HepG2 (cell line): ENCODE results near the gene PLEKHD1. TPM values are rescaled to one million over a fixed set of nuclear protein-coding genes. Genes with fewer than 3 reads are reported as not detected.
A peak's percentile ranks its signal among the peaks of the same experiment; 100 is the strongest.

ENCODE experiments used
- ATAC-seq: fragments of 200-7000 bp; cut with Tn5 transposase; 3 replicates; pipeline ENCODE4 v1.9.1; 2020; ENCODE audit warnings: mild to moderate bottlenecking, moderate library complexity
- BruUV-seq: library from RNA; stranded (reverse); fragments of 400-500 nt; replicated peaks from 2 replicates; lab custom pipeline; 2021; lab: Mats Ljungman, UMichigan
- CTCF ChIA-PET: fragments of 300-600 bp; formaldehyde crosslinking; extraction: SDS; loops from one replicate; lab custom pipeline; 2021; ENCODE audit warnings: low total read pairs, inconsistent platforms, low intra/inter-chr PET ratio; lab: Yijun Ruan, JAX
- POLR2A ChIA-PET: fragments of 350-600 bp; sonication (Branson Sonifier 250); formaldehyde crosslinking; loops from one replicate; lab custom pipeline; 2020; ENCODE audit warnings: antibody characterized with exemption, inconsistent platforms; lab: Yijun Ruan, JAX
- DNase-seq: peaks from one replicate; pipeline ENCODE4 v3.0.0-alpha.2; 2015; ENCODE audit warnings: low spot score
- FAIRE-seq: peaks from 3 replicates; lab custom pipeline; 2011; peaks lifted over from hg19 to GRCh38; lab: Jason Lieb, UNC
- H2AFZ ChIP-seq: one replicate; pipeline ENCODE4 v1.6.1; 2011; ENCODE audit warnings: low read length, inconsistent platforms
- H3K27ac ChIP-seq: fragments of 300-600 bp; 3 replicates; pipeline ENCODE4 v1.8.0; 2011; ENCODE audit warnings: mixed run types, mild to moderate bottlenecking, mixed read lengths, low read length, inconsistent platforms; ENCODE audit not compliant: insufficient read depth; ENCODE audit errors: extremely low read length
- H3K27me3 ChIP-seq, 2 experiments: fragments of 200-600 bp in 1 of 2; 2 replicates in 1 of 2; 3 replicates in 1 of 2; pipeline versions ENCODE4 v1.6.0 to v1.8.0; 2011; ENCODE audit warnings: low read length in 2 of 2, mild to moderate bottlenecking in 2 of 2, moderate library complexity in 2 of 2, inconsistent platforms in 1 of 2; ENCODE audit not compliant: insufficient read depth in 2 of 2, control insufficient read depth in 1 of 2
- H3K36me3 ChIP-seq, 2 experiments: fragments of 200-600 bp in 1 of 2; replicated peaks in 1 of 2; 2 replicates in 1 of 2; 3 replicates in 1 of 2; pipeline versions ENCODE4 v1.5.1 to v1.8.0; 2011; ENCODE audit warnings: low read length in 2 of 2, inconsistent platforms in 1 of 2; ENCODE audit not compliant: insufficient read depth in 2 of 2, control insufficient read depth in 1 of 2
- H3K4me1 ChIP-seq: 2 replicates; pipeline ENCODE4 v1.5.1; 2012; ENCODE audit warnings: low read length, inconsistent platforms; ENCODE audit not compliant: insufficient read depth
- H3K4me2 ChIP-seq: 2 replicates; pipeline ENCODE4 v1.6.0; 2011; ENCODE audit warnings: low read depth, low read length, inconsistent platforms
- H3K4me3 ChIP-seq, 3 experiments: fragments of 200-600 bp in 1 of 3; sonication (generic), shearing (Covaris generic) in 1 of 3; replicated peaks in 1 of 3; 2 replicates each; pipeline ENCODE4 v1.5.1; 2011 to 2016; ENCODE audit warnings: low read length in 3 of 3, inconsistent platforms in 2 of 3, low read depth in 2 of 3, mild to moderate bottlenecking in 2 of 3, control low read depth in 1 of 3, mixed read lengths in 1 of 3; ENCODE audit not compliant: insufficient read depth in 1 of 3
- H3K79me2 ChIP-seq: one replicate; pipeline ENCODE4 v1.6.1; 2011; ENCODE audit warnings: low read length, inconsistent platforms; ENCODE audit not compliant: insufficient read depth
- H3K9ac ChIP-seq: 2 replicates; pipeline ENCODE4 v1.6.0; 2011; ENCODE audit warnings: mild to moderate bottlenecking, low read depth, low read length, inconsistent platforms; ENCODE audit not compliant: insufficient read depth
- H3K9me3 ChIP-seq: 2 replicates; pipeline ENCODE4 v1.5.1; 2012; ENCODE audit warnings: mild to moderate bottlenecking, low read length
- H4K20me1 ChIP-seq: 2 replicates; pipeline ENCODE4 v1.6.0; 2011; ENCODE audit warnings: inconsistent platforms, mild to moderate bottlenecking, low read length, moderate library complexity; ENCODE audit not compliant: insufficient read depth
- EED ChIP-seq: sonication (generic); formaldehyde crosslinking; IDR thresholded peaks from 2 replicates; pipeline ENCODE4 v1.5.0; 2020; ENCODE audit warnings: mild to moderate bottlenecking, missing genetic modification reagents
- FOXM1 ChIP-seq: sonication (generic); formaldehyde crosslinking; IDR thresholded peaks from 2 replicates; pipeline ENCODE4 v1.5.0; 2020; ENCODE audit warnings: missing genetic modification reagents
- HDAC1 ChIP-seq: sonication (generic); formaldehyde crosslinking; IDR thresholded peaks from 2 replicates; pipeline ENCODE4 v1.5.1; 2020; ENCODE audit warnings: mild to moderate bottlenecking, missing genetic modification reagents
- NFKB2 ChIP-seq: sonication (generic); formaldehyde crosslinking; IDR thresholded peaks from 2 replicates; pipeline ENCODE4 v1.4.0; 2020; ENCODE audit warnings: missing genetic modification reagents, borderline replicate concordance
- PHF20 ChIP-seq: sonication (generic); formaldehyde crosslinking; IDR thresholded peaks from 2 replicates; pipeline ENCODE4 v1.5.0; 2020; ENCODE audit warnings: mild to moderate bottlenecking, missing genetic modification reagents
- PLRG1 ChIP-seq: fragments of 450-650 bp; conservative IDR thresholded peaks from 2 replicates; pipeline ENCODE4 v1.6.1; 2016
- PRDM15 ChIP-seq: sonication (generic); formaldehyde crosslinking; IDR thresholded peaks from 2 replicates; pipeline ENCODE4 v1.4.0; 2020; ENCODE audit warnings: missing genetic modification reagents
- SMAD3 ChIP-seq: sonication (generic); formaldehyde crosslinking; IDR thresholded peaks from 2 replicates; pipeline ENCODE4 v1.4.0; 2020; ENCODE audit warnings: missing genetic modification reagents
- ZNF331 ChIP-seq: sonication (generic); formaldehyde crosslinking; IDR thresholded peaks from 2 replicates; pipeline ENCODE4 v1.4.0; 2020; ENCODE audit warnings: missing genetic modification reagents
- ZNF530 ChIP-seq: sonication (generic); formaldehyde crosslinking; IDR thresholded peaks from 2 replicates; pipeline ENCODE4 v1.5.0; 2020; ENCODE audit warnings: low read depth, mild to moderate bottlenecking, missing genetic modification reagents
- ZNF562 ChIP-seq: sonication (generic); formaldehyde crosslinking; IDR thresholded peaks from 2 replicates; pipeline ENCODE4 v1.8.0; 2022; ENCODE audit warnings: missing genetic modification reagents, borderline replicate concordance
- ZNF850 ChIP-seq: sonication (generic); formaldehyde crosslinking; conservative IDR thresholded peaks from 2 replicates; pipeline ENCODE4 v1.9.0; 2021; ENCODE audit warnings: mild to moderate bottlenecking, missing genetic modification reagents
- WGBS: methylation state at CpG from one replicate; pipeline ENCODE4 v1.1.6; 2017; ENCODE audit warnings: low lambda C conversion rate; 5-methylcytosine and 5-hydroxymethylcytosine counted together
- in situ Hi-C: cut with HindIII; loops from 2 replicates; pipeline ENCODE4 v1.10.0; 2017; ENCODE audit warnings: low pct_unique_long_range_greater_than_20kb; ENCODE audit not compliant: extremely low pct_ligation_motif_present
- intact Hi-C: fragments of 100-400 bp; cut with micrococcal nuclease; formaldehyde crosslinking; loops from one replicate; pipeline ENCODE4 v1.10.0; 2022; ENCODE audit not compliant: unreplicated experiment
- polyA plus RNA-seq, 8 experiments: library from polyadenylated mRNA; depleted of rRNA in 3 of 8; stranded (reverse) in 7 of 8; unstranded in 1 of 8; fragments of >200 nt; fragmentation: Illumina TruSeq in 4 of 8; extraction: Trizol in 4 of 8; gene quantifications; 2 replicates each; pipeline versions ENCODE4 v1.2.1 to v1.2.3, GENCODE V29; 2011 to 2016; ENCODE audit warnings: low read depth in 4 of 8, missing spikeins in 1 of 8, mixed read lengths in 1 of 8; ENCODE audit not compliant: insufficient read depth in 1 of 8
- total RNA-seq, 5 experiments: library from RNA; depleted of rRNA; stranded (reverse); fragments of >200 nt; fragmentation: Illumina TruSeq; extraction: Trizol; gene quantifications; 2 replicates each; pipeline ENCODE4 v1.2.3, GENCODE V29; 2016; ENCODE audit warnings: low read depth in 1 of 5
- TF ChIP-seq, protein P1 (sequence below), 2 experiments: IDR thresholded peaks; 2 replicates each; pipeline ENCODE4 v1.6.1; 2011 to 2012; ENCODE audit warnings: low read length in 2 of 2, borderline replicate concordance in 1 of 2, low read depth in 1 of 2, mild to moderate bottlenecking in 1 of 2, moderate library complexity in 1 of 2
- TF ChIP-seq, protein P2 (sequence below): sonication (generic); formaldehyde crosslinking; IDR thresholded peaks from 2 replicates; pipeline ENCODE4 v1.4.0; 2020; ENCODE audit warnings: missing genetic modification reagents, mild to moderate bottlenecking, borderline replicate concordance

The PLEKHD1 gene
- total and polyA plus RNA-seq, 2 of the 13 experiments (the other 11 are each of a cell fraction or from before 2014, with no cell fraction given) = 0.01 TPM; not detected in 1

GRCh38 chr14:69530095-69530494 is 45.6 kb downstream of the PLEKHD1 start:
- Histone ChIP-seq H3K27ac (no peak overlapping the region), H3K9ac (no peak overlapping the region), H3K36me3 (no peaks in the 10 kb centered on the region), H4K20me1 (no peaks in the 10 kb centered on the region; the same call in 1 of the 2 replicates), H3K79me2 (no peaks in the 10 kb centered on the region), H3K4me2 (no peak overlapping the region), H2AFZ (no peak overlapping the region), H3K4me1 (no peaks in the 10 kb centered on the region), H3K4me3 (no peak overlapping the region), H3K9me3 (no peaks in the 10 kb centered on the region), H3K27me3 (peaks cover 5 to 19% of the 10 kb centered on the region in 2 experiments; a peak in 2 of 5 replicates)
- ChIA-PET POLR2A (no interaction called here), CTCF (no interaction called here)
- 0% methylated on average over 4 of the region's 4 CpGs for WGBS
- in situ Hi-C loops = no loop called here
- FAIRE-seq (no peak), DNase-seq (no peak), ATAC-seq (peak; percentile 33; the same call in 2 of the 3 replicates)
- intact Hi-C loops = no loop called here
- BruUV-seq = no TSS peak
- TF ChIP-seq, protein P1, sequence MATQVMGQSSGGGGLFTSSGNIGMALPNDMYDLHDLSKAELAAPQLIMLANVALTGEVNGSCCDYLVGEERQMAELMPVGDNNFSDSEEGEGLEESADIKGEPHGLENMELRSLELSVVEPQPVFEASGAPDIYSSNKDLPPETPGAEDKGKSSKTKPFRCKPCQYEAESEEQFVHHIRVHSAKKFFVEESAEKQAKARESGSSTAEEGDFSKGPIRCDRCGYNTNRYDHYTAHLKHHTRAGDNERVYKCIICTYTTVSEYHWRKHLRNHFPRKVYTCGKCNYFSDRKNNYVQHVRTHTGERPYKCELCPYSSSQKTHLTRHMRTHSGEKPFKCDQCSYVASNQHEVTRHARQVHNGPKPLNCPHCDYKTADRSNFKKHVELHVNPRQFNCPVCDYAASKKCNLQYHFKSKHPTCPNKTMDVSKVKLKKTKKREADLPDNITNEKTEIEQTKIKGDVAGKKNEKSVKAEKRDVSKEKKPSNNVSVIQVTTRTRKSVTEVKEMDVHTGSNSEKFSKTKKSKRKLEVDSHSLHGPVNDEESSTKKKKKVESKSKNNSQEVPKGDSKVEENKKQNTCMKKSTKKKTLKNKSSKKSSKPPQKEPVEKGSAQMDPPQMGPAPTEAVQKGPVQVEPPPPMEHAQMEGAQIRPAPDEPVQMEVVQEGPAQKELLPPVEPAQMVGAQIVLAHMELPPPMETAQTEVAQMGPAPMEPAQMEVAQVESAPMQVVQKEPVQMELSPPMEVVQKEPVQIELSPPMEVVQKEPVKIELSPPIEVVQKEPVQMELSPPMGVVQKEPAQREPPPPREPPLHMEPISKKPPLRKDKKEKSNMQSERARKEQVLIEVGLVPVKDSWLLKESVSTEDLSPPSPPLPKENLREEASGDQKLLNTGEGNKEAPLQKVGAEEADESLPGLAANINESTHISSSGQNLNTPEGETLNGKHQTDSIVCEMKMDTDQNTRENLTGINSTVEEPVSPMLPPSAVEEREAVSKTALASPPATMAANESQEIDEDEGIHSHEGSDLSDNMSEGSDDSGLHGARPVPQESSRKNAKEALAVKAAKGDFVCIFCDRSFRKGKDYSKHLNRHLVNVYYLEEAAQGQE (IDR thresholded peaks at IDR 0.05; ENCODE audit: borderline replicate concordance in 1 of 2, low read depth in 1 of 2, low read length in 2 of 2) = no peak
- TF ChIP-seq ZNF331 = no peak
- TF ChIP-seq NFKB2 (CRISPR knock-in tag) = no peak
- no peak for TF ChIP-seq EED (CRISPR knock-in tag)
- TF ChIP-seq, protein P2, sequence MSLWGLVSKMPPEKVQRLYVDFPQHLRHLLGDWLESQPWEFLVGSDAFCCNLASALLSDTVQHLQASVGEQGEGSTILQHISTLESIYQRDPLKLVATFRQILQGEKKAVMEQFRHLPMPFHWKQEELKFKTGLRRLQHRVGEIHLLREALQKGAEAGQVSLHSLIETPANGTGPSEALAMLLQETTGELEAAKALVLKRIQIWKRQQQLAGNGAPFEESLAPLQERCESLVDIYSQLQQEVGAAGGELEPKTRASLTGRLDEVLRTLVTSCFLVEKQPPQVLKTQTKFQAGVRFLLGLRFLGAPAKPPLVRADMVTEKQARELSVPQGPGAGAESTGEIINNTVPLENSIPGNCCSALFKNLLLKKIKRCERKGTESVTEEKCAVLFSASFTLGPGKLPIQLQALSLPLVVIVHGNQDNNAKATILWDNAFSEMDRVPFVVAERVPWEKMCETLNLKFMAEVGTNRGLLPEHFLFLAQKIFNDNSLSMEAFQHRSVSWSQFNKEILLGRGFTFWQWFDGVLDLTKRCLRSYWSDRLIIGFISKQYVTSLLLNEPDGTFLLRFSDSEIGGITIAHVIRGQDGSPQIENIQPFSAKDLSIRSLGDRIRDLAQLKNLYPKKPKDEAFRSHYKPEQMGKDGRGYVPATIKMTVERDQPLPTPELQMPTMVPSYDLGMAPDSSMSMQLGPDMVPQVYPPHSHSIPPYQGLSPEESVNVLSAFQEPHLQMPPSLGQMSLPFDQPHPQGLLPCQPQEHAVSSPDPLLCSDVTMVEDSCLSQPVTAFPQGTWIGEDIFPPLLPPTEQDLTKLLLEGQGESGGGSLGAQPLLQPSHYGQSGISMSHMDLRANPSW (CRISPR knock-in tag) = no peak
- no peak for TF ChIP-seq ZNF530
- TF ChIP-seq PLRG1 = no peak
- no peak for TF ChIP-seq ZNF850 (CRISPR knock-in tag)
- TF ChIP-seq ZNF562 = no peak
- no peak for TF ChIP-seq HDAC1 (CRISPR knock-in tag)
- TF ChIP-seq FOXM1 (CRISPR knock-in tag) = no peak
- no peak for TF ChIP-seq SMAD3
- TF ChIP-seq PHF20 (CRISPR knock-in tag) = no peak
- no peak for TF ChIP-seq PRDM15
